Endothelial cell of umbilical vein (primary cell): ENCODE data around the gene XXYLT1. TPM values are rescaled to one million over a fixed set of nuclear protein-coding genes. Genes with fewer than 3 reads are reported as not detected.

Experiments used
- BruUV-seq: library from RNA; stranded (reverse); fragments of 400-500 nt; replicated peaks from 2 replicates; lab custom pipeline; 2021; lab: Mats Ljungman, UMichigan
- CTCF ChIA-PET: fragments of 300-600, 350-600 bp; sonication (Branson Sonifier 250); formaldehyde crosslinking; loops from one replicate; lab custom pipeline; 2021; ENCODE audit warnings: antibody characterized with exemption, inconsistent platforms; lab: Charles Lee
- POLR2A ChIA-PET: fragments of 300-600, 350-600 bp; sonication (Branson Sonifier 250); formaldehyde crosslinking; loops from one replicate; lab custom pipeline; 2021; ENCODE audit warnings: antibody characterized with exemption, inconsistent platforms; lab: Charles Lee
- DNase-seq: peaks from one replicate; pipeline ENCODE4 v3.0.0-alpha.2; 2011; ENCODE audit warnings: low read depth, low spot score
- FAIRE-seq: peaks from 2 replicates; lab custom pipeline; 2011; peaks lifted over from hg19 to GRCh38; lab: Jason Lieb, UNC
- H2AFZ ChIP-seq: 2 replicates; pipeline ENCODE4 v1.6.0; 2012; ENCODE audit warnings: low read depth, low read length, control low read depth, inconsistent platforms
- H3K27ac ChIP-seq: 2 replicates; pipeline ENCODE4 v1.5.1; 2011; ENCODE audit warnings: low read depth, mild to moderate bottlenecking, control low read depth, low read length, moderate library complexity; ENCODE audit not compliant: insufficient read depth
- H3K27me3 ChIP-seq, 2 experiments: 2 replicates each; pipeline versions ENCODE4 v1.6.0 to v1.6.1; 2011; ENCODE audit warnings: low read length in 2 of 2, mixed read lengths in 1 of 2; ENCODE audit not compliant: control insufficient read depth in 2 of 2, insufficient read depth in 2 of 2
- H3K36me3 ChIP-seq, 2 experiments: 2 replicates in 1 of 2; 3 replicates in 1 of 2; pipeline ENCODE4 v1.5.1; 2011; ENCODE audit warnings: low read length in 2 of 2, mild to moderate bottlenecking in 1 of 2, moderate library complexity in 1 of 2; ENCODE audit not compliant: control insufficient read depth in 2 of 2, insufficient read depth in 2 of 2; ENCODE audit errors: extremely low read depth in 1 of 2
- H3K4me1 ChIP-seq: 3 replicates; pipeline ENCODE4 v1.5.1; 2011; ENCODE audit warnings: mild to moderate bottlenecking, low read length; ENCODE audit not compliant: control insufficient read depth, insufficient read depth; ENCODE audit errors: extremely low read depth
- H3K4me2 ChIP-seq: 2 replicates; pipeline ENCODE4 v1.6.1; 2011; ENCODE audit warnings: low read length, control low read depth, mixed read lengths; ENCODE audit not compliant: insufficient read depth
- H3K4me3 ChIP-seq, 3 experiments: fragments of 200-600 bp in 1 of 3; sonication (generic), shearing (Covaris generic) in 1 of 3; replicated peaks in 1 of 3; 2 replicates each; pipeline ENCODE4 v1.5.1; 2011 to 2016; ENCODE audit warnings: control low read depth in 3 of 3, low read length in 3 of 3, mild to moderate bottlenecking in 2 of 3, inconsistent platforms in 1 of 3, low read depth in 1 of 3, moderate library complexity in 1 of 3; ENCODE audit not compliant: insufficient read depth in 1 of 3
- H3K79me2 ChIP-seq: 2 replicates; pipeline ENCODE4 v1.6.0; 2012; ENCODE audit warnings: low read length, inconsistent platforms; ENCODE audit not compliant: control insufficient read depth, insufficient read depth
- H3K9ac ChIP-seq: replicated peaks from 2 replicates; pipeline ENCODE3; 2011; ENCODE audit warnings: low read length, control low read depth; ENCODE audit not compliant: insufficient read depth; ENCODE audit errors: extremely low read depth
- H3K9me1 ChIP-seq: replicated peaks from 3 replicates; pipeline ENCODE4 v1.6.0; 2011; ENCODE audit warnings: mild to moderate bottlenecking, low read length; ENCODE audit not compliant: control insufficient read depth, insufficient read depth; ENCODE audit errors: extremely low read depth
- H3K9me3 ChIP-seq: replicated peaks from 2 replicates; pipeline ENCODE4 v1.5.1; 2012; ENCODE audit warnings: low read length, inconsistent platforms; ENCODE audit not compliant: control insufficient read depth, insufficient read depth
- H4K20me1 ChIP-seq: replicated peaks from 2 replicates; pipeline ENCODE3; 2011; ENCODE audit warnings: mild to moderate bottlenecking, low read length; ENCODE audit not compliant: control insufficient read depth, insufficient read depth; ENCODE audit errors: extremely low read depth
- GATA2 ChIP-seq: IDR thresholded peaks from 2 replicates; pipeline ENCODE4 v1.7.0; 2011; ENCODE audit warnings: low read depth, mild to moderate bottlenecking, moderate library complexity, mixed read lengths, low read length; ENCODE audit not compliant: insufficient read length, insufficient read depth
- JUN ChIP-seq: IDR thresholded peaks from 2 replicates; pipeline ENCODE4 v1.6.1; 2011; ENCODE audit warnings: borderline replicate concordance, low read depth; ENCODE audit not compliant: insufficient read length, insufficient read depth
- dilution Hi-C: fragments of 300-500 bp; cut with MboI; formaldehyde crosslinking; loops from one replicate; pipeline ENCODE4 v1.15.0; 2019; ENCODE audit warnings: low sequenced_read_pairs; ENCODE audit not compliant: extremely low pct_ligation_motif_present
- intact Hi-C: fragments of 100-400 bp; cut with micrococcal nuclease; formaldehyde crosslinking; loops from one replicate; pipeline ENCODE4 v1.10.0; 2022
- polyA plus RNA-seq, 4 experiments: library from polyadenylated mRNA; depleted of rRNA in 3 of 4; stranded (reverse) in 3 of 4; unstranded in 1 of 4; fragments of >200 nt; gene quantifications; 2 replicates each; pipeline versions ENCODE4 v1.2.1 to v1.2.3, GENCODE V29; 2011 to 2012; ENCODE audit warnings: missing spikeins in 1 of 4
- total RNA-seq: library from RNA; stranded (reverse); gene quantifications from 2 replicates; pipeline ENCODE4 v1.2.3, GENCODE V29; 2021
- TF ChIP-seq, protein P1 (sequence below), 2 donors: IDR thresholded peaks; 1 replicate in 1 of 2; 2 replicates in 1 of 2; pipeline ENCODE4 v1.5.1; 2011; ENCODE audit warnings: low read length in 2 of 2, mild to moderate bottlenecking in 2 of 2, moderate library complexity in 2 of 2, control low read depth in 1 of 2, inconsistent platforms in 1 of 2, low read depth in 1 of 2; ENCODE audit not compliant: insufficient read depth in 1 of 2; ENCODE audit errors: extremely low read depth in 1 of 2

XXYLT1 gene
- total and polyA plus RNA-seq, 2 donors (not counting 3 experiments of a cell fraction or from before 2014, with no cell fraction given) = 54.4 to 78.1 TPM

DNA sequence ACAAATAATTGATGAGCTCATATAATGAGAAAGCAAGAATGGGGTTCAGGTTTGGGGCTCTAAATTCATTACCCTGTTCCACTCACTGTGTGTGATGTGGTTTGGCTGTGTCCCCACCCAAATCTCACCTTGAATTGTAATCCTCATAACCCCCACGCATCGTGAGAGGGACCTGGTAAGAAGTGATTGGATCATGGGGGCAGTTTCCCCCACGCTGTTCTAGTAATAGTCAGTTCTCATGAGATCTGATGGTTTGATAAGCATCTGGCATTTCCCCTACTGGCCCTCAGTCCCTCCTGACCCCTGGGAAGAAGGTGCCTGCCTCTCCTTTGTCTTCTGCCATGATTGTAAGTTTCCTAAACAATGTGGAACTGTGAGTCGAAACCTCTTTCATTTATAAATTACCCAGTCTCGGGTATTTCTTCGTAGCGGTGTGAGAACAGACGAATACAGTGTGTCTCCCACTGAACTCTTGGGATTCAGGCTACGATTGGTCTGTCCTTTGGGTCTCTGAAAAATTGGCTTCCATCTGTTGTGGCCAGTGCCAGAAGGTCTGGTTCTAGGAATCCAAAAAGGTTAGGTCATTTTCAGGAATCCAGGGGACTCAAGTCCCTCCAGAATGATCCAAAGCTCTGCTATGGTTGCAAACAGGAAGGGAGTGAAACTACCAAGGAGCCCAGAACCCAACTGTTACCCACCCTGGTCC lies 87.7 kb downstream of the XXYLT1 start:
- intact Hi-C loops = loop anchor here (2.0 kb wide), 2 partner anchors 64 to 76 kb away; no protein-coding TSS in a partner anchor

More for the DNA sequence above, 87.7 kb downstream of the XXYLT1 start:
- Histone ChIP-seq H4K20me1 (no peaks in the 10 kb centered on the region), H3K36me3 (no peaks in the 10 kb centered on the region), H3K9ac (peak overlapping the region; percentile 40), H3K4me1 (peaks cover 67% of the 10 kb centered on the region), H3K4me3 (no peak overlapping the region), H3K9me3 (no peaks in the 10 kb centered on the region), H3K9me1 (no peaks in the 10 kb centered on the region), H2AFZ (no peak overlapping the region), H3K4me2 (peak overlapping the region; percentile 47), H3K27ac (peak overlapping the region; percentile 93), H3K27me3 (no peaks in the 10 kb centered on the region), H3K79me2 (peaks cover 12% of the 10 kb centered on the region)
- BruUV-seq = TSS peak; percentile 74
- POLR2A ChIA-PET = interaction anchor here (0.8 to 1.1 kb wide), 2 partner anchors 28 to 33 kb away, joined by 3 read pairs; no protein-coding TSS in a partner anchor
- no peak for TF ChIP-seq JUN
- peak; percentile 86 for TF ChIP-seq GATA2
- TF ChIP-seq, protein P1, sequence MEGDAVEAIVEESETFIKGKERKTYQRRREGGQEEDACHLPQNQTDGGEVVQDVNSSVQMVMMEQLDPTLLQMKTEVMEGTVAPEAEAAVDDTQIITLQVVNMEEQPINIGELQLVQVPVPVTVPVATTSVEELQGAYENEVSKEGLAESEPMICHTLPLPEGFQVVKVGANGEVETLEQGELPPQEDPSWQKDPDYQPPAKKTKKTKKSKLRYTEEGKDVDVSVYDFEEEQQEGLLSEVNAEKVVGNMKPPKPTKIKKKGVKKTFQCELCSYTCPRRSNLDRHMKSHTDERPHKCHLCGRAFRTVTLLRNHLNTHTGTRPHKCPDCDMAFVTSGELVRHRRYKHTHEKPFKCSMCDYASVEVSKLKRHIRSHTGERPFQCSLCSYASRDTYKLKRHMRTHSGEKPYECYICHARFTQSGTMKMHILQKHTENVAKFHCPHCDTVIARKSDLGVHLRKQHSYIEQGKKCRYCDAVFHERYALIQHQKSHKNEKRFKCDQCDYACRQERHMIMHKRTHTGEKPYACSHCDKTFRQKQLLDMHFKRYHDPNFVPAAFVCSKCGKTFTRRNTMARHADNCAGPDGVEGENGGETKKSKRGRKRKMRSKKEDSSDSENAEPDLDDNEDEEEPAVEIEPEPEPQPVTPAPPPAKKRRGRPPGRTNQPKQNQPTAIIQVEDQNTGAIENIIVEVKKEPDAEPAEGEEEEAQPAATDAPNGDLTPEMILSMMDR (IDR thresholded peaks at IDR 0.05; ENCODE audit: extremely low read depth in 1 of 2, insufficient read depth in 1 of 2, low read depth in 1 of 2, low read length in 2 of 2) = no peak
- CTCF ChIA-PET = interaction anchor here (0.6 to 2.6 kb wide), 9 partner anchors 12 to 501 kb away, joined by 3 to 14 read pairs (median 4); no protein-coding TSS in a partner anchor
- FAIRE-seq (peak; percentile 57), DNase-seq (peak; percentile 77)
- dilution Hi-C loops = no loop called here
